HT-29 (cell line): ENCODE measurements around the gene TNP2. TPM values are rescaled to one million over a fixed set of nuclear protein-coding genes. Genes with fewer than 3 reads are reported as not detected.

Experiments
- DNase-seq: peaks from one replicate; pipeline ENCODE4 v3.0.0-alpha.2; 2015; ENCODE audit warnings: low spot score
- total RNA-seq: library from RNA; depleted of rRNA; stranded (reverse); fragments of >200 nt; shearing (Covaris generic); gene quantifications from 2 replicates; pipeline ENCODE4 v1.2.3, GENCODE V29; 2014

Gene TNP2
- total RNA-seq, 1 experiment from 2014 or later, result not detected

DNA sequence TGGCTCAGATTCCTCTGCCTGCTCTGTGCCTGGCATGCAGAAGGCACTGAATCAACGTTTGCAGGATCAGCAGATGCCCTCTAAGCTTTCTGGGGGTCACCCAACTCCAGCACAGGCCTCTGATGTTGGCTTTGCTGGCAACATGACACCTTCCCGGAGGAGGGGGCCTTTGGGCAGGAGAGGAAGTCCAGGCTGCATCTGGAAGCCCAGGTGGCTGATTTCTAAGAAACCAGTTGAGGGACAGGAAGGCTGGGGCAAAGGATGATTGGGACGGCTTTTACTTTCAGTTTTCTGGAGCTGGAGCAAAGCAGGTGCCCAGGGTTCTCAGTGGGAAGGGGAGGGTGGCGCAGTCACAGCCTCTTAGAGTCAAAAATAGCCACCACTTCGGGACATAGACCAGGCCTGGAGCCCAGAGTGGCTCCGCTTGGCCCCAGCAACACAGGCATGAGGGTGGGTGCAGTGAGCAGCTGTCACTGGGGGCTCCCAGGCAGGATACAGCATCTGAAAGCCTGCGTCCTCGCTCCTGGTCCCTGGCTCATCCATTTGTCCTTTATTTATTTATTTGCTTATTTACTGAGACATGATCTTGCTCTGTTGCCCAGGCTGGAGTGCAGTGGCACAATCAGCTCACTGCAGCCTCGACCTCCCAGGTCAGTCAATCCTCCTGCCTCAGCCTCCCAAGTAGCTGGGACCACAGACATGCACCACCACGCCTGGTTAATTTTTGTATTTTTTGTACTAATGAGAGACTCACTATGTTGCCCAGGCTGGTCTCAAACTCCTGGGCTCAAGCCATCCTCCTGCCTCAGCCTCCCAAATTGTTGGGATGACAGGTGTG lies 28.3 kb downstream of the TNP2 start:
- no peak for DNase-seq

DNA sequence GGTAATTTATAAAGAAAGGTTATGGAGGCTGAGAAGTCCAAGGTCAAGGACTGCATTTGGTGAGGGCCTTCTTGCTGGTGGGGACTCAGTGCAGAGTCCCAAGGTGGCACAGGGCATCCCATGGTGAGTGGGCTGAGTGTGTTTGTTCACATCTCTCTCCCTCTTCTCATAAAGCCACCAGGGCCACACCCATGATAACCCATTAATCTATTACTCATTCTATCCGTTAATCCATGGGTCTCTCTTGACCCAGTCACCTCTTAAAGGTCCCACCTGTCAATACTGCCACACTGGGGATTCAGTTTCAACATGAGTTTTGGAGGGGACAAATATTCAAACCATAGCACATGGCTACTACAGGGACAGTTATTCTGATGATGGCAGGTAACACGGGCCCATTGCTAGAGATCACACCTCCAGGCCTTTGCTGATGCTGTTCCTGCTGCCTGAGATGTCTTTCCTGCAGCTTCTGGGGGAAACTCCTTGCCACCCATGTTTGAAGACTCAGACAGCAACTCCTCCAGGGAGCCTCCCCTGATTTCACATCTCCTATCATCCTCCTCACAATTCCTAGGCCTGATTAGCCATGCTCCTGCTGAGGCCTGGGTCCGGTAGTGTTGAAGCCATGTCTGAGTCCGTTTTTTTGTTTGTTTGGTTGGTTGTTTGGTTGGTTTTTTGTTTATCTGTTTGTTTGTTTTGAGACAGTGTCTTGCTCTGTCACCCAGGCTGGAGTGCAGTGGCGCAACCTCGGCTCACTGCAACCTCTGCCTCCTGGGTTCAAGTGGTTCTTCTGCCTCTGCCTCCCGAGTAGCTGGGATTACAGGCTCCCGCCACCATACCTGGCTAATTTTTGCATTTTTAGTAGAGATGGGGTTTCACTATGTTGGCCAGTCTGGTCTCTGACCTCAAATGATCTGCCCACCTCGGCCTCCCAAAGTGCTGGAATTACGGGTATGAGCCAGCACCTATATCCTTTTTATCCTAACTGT lies 29.2 kb downstream of the TNP2 start:
- DNase-seq, result no peak

DNA sequence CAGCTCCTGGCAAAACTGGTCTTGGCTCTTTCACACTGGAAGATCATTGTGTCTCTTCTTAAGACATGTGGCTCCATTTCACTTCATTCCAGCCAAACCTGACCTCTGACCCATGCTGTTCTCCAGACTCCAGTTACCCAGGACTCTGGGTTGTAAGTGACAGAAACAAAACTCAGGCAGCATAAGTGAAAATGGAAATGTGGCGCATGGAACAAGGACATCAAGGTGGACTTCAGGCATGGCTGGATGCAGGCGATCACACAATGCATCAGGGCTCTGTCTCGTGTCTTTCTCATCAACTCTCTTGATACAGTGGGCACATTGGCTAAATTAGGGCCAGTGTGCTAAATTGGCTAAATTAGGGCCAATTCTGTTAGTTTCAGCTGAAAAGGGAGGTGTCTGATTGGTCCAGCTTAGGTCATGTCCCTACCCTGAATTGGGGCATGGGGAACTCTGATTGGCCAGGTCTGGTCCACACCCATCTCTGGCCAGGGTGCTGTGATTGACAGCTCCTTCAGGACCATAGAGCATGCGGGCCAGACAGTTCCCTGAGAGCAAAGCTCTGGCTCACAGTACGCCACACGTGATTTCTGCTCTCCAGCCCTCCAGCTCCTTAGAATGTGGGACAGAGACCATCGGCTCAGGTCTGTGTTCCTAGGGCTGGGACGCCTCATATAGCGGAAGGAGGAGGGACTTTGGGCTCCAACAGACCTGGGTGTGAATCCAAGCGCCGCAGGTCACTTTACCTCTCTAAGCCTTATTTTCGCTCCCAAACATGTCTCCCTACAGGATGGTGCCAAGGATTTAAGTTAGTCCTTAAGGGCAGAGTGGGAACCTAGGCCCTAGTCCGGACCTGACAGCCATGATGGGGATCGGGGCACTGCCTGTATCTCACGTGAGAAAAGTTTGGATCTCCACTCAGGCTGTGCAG lies 30.6 kb downstream of the TNP2 start:
- DNase-seq, result no peak

DNA sequence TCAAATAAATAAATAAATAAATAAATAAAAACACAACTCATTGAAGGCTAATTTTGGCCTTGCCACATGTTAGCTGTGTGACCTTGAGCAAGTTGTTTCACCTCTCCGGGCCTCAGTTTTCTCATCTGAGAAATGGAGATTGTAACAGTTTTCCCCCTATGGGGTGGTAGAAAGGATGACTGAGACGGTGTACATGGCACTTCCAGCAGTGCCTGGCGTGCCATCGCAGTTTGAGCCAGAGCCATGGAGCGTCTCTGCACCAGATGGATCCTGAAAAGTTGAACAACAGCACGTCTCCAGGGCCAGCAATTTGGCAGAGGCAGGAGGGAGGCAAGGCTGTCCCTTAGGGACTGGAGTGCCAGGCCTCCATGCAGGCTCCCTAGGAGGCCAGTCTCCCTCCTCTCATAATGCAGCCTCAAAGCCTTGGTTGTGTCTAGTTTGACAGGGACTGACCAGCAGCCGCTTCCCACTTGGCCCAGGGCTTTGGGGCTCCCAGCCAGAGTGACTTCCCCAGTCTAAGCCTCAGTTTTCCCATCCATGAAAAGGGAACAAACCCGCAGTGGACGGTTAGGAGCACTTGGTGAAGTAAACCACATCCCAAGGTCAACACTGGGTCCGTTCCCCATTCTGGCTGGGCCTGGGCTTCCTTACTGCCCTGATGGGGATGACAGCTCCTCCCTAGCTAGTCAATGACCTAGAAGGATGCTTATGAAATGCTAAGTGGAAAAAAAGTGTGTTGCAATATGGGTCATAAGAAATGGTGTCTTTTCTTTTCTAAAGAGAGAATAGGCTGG lies 32.5 kb downstream of the TNP2 start:
- no peak for DNase-seq

DNA sequence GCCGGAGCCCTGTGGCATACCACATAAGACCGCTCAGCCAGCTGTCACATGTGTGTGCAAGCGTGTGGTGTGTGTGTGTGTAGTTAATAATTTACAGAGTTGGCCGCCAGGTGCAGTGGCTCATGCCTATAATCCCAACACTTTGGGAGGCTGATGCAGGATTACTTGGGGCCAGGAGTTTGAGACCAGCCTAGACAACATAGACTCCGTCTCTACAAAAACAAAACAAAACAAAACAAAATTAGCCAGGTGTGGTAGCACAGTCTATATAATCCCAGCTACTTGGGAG lies 33.5 kb downstream of the TNP2 start:
- peak; percentile 10 for DNase-seq

DNA sequence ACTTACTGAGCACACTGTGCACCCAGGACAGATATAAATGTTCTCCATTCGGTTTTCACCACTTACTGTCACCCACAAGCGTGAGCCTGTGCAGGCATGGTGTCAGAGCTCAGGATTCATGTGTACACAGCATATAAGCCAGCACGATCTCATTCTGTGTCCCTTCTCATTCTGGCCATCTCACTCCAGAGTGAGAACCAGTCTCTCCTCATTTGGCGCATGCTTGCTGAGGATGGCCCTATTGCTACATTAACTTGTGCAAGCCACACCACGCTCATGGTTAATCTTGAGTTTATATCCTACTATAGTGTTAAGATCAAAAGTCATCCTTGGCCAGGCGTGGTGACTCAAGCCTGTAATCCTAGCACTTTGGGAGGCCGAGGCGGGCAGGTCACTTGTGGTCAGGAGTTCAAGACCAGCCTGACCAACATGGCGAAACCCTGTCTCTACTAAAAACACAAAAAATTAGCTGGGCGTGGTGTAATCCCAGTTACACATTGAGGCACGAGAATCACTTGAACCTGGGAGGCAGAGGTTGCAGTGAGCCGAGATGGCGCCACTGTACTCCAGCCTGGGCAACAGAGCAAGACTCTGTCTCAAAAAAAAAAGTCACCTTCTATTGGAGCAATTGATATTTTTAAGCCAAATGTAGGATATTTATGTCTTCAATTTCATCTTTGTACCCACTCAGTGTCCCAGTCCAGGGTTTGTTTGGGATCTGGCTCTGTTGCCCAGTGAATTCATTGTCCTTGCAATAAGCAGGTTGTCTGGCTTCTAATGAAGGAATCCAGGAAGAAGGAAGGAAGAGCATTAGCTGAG lies 34.0 kb downstream of the TNP2 start:
- DNase-seq, result no peak

DNA sequence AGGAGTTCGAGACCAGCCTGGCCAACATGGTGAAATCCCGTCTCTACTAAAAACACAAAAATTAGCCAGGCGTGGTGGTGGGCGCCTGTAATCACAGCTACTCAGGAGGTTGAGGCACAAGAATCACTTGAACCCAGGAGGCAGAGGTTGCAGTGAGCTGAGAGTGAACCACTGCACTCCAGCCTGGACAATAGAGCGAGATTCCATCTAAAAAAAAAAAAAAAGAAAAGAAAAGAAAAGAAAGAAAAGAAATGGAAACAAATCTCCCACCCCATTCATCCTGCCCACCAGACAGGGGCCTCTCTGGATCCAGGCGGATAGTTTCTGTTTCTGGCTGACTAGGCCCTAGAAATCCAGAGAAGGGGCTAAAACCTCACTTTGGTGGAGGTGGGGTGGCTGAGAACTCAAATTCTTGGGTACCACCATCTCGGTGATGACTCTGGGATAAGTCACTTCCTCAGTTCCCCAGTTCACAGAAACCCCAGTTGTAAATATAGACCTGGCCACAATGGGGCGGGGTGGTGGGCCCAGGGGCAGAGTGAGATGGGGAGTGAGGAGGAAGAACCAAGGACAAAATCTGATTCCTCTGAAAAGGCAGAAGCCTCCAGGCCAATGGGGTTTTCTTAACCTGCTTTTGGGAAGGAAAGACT lies 35.3 kb downstream of the TNP2 start:
- DNase-seq, result no peak

DNA sequence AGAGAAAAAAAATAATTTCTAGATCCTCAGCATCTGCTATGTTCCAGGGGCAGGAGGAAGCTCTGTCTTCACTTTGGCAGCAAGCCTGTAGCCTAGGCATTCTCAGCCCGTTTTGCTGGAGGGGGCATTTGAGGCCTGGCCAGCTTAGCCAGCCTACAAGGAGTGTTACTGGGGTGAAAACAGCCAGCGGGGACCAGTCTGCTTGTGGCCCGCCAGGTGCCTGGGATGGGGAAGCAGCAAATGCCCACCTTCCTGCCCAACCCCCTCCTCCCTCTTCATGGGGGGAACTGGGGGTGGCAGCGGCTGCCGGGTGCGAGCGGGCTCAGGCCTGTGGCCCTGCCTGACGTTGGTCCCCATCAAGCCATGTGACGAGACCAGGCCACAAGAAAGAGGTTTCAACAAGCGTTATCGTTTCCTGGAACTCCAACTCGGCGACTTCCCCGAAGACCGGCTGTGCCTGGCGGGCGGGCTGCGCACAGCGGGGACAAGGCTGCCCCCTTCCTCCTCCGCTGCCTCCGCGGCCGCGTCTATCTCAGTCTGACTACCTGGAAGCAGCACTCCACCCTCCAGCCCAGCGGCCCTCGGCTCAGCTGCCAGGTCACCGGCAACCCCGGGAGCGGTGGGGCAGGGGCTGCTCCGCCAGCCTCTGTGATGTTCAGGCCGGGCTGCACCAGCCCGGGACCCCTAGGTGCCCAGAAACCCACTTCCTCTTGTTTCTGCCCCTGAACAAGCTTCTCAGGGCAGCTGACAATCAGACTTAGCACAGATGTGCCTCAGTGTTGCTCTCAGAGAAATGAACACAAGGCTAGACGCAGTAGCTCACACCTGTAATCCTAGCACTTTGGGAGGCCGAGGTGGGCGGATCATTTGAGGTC lies 36.0 kb downstream of the TNP2 start:
- no peak for DNase-seq

DNA sequence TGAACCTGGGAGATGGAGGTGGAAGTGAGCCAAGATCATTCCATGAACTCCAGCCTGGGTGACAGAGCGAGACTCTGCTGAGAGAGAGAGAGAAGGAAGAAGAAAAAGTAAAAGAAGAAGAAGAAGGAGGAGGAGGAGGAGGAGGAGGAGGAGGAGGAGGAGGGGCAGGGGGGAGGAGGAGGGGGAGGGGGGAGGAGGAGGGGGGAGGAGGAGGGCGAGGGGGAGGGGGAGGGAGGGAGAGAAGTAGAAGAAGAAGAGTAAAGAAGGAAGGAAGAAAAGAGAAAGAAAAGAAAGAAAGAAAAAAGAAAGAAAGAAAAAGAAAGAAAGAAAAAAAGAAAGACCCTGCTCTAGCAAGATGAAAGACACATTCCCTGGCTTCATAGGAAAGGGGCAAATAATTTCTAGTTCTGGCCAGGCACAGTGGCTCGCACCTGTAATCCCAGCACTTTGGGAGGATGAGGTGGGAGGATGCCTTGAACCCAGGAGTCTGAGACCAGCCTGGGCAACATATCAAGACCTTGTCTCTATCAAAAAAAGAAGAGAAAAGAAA lies 36.7 kb downstream of the TNP2 start:
- DNase-seq, result no peak

DNA sequence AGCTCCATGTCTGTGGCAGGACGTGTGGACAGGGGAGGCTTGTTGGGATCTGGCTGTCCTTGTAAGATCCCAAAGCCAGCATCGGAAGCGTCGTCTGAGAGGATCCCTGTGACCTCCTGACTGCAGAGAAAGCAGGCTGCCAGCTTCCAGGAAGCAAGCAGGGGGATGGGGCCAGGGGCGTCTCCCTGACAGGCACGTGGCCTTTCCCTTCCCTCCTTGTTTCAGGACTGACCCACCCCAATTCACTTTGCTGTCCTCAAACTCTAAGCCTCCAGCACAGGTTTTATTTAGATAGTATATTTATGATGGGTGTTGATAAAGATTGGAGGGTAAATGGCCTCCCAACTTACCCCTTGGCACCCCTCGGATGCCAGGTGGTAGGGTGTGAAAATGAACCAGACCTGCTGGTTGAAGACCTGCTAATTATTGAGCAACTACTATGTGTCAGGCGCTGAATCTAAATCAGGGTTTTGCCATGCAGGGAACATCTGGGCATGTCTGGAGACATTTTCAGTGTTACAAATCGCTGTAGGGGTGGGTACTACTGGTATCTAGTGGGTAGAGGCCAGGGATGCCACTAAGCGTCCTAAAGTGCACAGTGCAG lies 37.7 kb downstream of the TNP2 start:
- DNase-seq, result no peak

DNA sequence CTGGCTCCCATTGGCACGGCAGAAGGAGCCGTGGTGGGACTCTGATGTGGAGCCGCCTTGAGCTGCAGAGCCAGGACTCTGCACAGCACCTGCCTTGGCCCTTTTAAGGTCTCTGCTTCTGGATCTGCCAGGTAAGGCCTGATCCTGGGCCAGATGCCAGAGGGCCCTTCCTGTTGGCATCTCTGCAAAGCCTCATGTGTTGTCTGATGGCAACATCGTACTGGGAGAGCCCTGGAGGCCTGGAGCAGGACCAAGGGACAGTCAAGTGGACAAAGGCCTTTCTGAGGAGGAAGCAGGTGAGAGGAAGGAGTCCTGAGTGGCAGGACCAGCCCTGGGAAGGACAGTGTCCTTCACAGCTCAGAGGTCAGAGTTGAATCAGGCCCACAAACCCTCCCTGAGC lies 39.2 kb downstream of the TNP2 start:
- DNase-seq, result no peak

DNA sequence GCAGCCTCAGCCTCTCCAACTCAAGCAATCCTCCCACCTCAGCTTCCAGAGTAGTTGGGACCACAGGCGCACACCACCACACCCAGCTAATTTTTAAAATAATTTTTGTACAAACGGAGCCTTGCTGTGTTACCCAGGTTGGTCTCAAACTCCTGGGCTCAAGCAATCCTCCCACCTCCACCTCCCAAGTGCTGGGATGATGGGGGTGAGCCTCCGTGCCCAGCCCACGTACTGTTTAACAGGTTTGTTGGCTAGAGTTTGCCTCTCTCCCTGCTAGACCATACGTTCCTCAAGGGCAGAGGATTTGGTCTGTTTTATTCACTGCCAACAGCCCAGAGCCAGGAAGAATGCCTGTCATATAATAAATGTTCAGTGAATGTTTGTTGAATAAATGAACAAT lies 39.7 kb downstream of the TNP2 start:
- DNase-seq, result no peak

DNA sequence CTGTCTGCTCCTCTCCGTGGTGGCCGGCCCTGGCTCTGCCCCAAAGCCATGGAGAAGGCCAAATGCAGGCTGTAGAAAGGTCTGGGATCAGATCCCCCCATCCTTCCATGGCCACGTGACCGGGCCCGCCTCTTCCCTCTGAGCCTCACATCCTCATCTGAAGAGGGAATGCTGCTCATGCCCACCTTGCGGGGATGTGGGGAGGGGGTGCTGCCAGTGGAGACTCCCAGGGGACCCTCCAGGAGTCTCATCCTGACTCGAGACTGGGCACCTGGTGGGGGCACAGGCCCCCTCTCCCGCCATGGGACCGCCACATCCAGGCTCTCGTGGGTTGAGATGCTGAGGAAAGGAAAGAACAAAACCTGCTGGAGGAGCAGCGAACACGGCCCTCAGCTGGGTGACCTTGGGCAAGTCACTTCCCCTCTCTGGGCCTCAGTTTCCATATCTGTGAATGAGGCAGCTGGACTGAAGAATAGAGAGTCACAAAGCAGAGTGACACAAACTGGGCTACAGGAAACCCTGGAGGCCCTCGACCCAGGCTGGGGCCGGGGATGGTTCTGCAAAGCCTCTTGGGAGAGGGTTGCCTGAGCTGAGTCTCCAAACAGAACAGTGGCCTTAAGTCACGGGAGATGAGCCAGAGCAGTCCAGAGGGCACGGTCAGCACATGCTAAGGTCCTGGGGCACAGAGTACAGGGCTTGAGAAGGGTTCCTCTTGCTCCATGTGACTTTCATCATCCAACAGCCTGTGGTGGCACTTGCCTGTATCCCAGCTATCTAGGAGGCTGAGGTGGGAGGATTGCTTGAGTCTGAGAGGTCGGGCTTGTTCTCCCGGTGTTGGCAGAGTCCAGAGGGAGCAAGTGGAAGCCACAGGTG lies 43.2 kb downstream of the TNP2 start:
- DNase-seq, result no peak

DNA sequence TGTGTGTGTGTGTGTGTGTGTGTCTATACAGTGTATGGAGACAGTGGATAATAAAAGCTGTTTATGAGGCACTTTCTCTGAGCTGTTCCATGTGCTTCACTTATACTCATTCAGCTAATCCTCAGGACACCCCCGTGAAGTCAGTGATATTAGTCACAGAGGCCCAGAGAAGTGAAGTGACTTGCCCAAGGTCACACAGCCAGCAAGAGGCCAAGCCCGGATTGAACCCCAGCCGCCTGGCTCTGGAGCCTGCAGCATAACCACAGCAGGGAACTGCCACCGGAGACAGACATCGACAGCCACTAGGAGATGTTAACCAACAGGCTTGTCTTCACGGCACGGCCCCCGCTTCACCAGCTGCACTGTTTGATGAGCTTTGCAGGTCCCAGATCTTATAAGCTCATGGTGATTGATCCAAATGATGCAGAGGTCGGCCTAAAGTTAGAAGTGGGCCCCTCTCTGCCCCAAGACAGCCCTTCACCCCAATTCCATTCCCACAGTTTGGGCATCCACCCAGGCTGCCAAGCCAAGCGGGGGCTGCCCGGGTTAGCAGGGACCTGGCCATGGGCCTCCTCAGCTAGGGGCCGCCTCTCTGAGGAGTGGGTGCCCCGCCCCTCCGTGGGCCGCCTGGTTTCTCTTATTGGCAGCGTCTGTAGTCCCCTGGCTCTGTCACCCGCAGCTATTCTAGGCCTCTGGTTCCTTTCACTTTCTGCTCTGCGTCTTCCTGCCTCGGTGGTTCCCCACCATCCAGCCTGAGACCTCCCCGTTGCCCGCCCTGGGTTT lies 44.0 kb downstream of the TNP2 start:
- no peak for DNase-seq

DNA sequence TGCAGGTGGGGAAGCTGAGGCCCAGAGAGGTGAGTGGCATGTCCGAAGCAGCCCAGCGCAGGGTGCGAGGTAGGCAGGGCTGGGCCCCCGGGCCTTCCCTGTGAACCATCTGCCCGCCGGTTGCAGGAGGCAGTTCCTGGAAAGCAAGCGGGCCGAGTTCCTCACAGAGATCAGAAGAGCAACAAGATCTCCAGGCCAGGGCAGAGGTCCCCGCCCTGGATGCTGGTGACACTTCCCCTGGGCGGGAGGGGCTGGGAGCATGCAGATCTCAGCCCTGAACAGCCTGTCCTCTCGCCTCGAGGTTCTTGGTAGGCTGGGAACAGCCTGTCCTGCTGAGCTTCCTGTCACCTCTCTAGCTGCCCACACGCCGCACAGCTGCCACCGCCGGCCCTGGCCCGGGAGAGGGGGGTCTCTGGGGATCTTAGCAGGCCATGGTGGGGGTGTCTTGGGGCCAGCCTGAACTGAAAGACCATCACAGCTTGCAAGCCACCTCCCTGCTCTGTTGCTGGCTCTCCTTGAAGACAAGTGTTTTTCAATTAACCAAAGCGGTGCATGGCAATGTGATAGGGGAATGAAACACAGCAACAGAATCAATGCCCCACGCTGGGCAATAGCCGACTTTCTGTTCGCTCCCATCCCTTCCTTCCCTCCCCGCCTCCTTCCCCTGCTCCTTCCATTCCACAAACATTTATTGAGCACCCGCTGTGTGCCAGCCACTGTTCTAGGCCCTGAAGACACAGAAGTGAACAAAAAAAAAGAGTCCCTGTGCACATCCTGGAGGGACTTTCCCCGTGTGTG lies 44.8 kb downstream of the TNP2 start:
- DNase-seq, result no peak
